HEK293 (cell line): ENCODE results near the gene BTNL8.

Experiments used
- CTCF ChIP-seq: fragments of 450-650 bp; formaldehyde crosslinking; IDR thresholded peaks from 2 replicates; pipeline ENCODE4 v1.5.1; 2016; ENCODE audit warnings: missing biosample characterization, missing genetic modification characterization
- ZNF248 ChIP-seq: fragments of 450-650 bp; formaldehyde crosslinking; IDR thresholded peaks from 2 replicates; pipeline ENCODE4 v1.5.1; 2017; ENCODE audit warnings: missing biosample characterization, missing genetic modification characterization
- ZNF747 ChIP-seq: fragments of 450-650 bp; formaldehyde crosslinking; IDR thresholded peaks from 2 replicates; pipeline ENCODE4 v1.5.1; 2016; ENCODE audit warnings: missing biosample characterization, missing genetic modification characterization

- TF ChIP-seq CTCF (tag by site-specific recombination) (no peak), ZNF747 (no peak), ZNF248 (tag by site-specific recombination) (no peak)
Observed at GRCh38 chr5:180976518-180976917, 77.6 kb downstream of the BTNL8 start.
